CD4-positive, alpha-beta T cell treated with Interleukin-15 for 4 hours (primary cell): ENCODE measurements around the gene TEX14.

ENCODE experiments used
- DNase-seq: peaks from one replicate; pipeline ENCODE4 v3.0.0-alpha.2; 2020; ENCODE audit warnings: low spot score

TEX14 gene, protein sequence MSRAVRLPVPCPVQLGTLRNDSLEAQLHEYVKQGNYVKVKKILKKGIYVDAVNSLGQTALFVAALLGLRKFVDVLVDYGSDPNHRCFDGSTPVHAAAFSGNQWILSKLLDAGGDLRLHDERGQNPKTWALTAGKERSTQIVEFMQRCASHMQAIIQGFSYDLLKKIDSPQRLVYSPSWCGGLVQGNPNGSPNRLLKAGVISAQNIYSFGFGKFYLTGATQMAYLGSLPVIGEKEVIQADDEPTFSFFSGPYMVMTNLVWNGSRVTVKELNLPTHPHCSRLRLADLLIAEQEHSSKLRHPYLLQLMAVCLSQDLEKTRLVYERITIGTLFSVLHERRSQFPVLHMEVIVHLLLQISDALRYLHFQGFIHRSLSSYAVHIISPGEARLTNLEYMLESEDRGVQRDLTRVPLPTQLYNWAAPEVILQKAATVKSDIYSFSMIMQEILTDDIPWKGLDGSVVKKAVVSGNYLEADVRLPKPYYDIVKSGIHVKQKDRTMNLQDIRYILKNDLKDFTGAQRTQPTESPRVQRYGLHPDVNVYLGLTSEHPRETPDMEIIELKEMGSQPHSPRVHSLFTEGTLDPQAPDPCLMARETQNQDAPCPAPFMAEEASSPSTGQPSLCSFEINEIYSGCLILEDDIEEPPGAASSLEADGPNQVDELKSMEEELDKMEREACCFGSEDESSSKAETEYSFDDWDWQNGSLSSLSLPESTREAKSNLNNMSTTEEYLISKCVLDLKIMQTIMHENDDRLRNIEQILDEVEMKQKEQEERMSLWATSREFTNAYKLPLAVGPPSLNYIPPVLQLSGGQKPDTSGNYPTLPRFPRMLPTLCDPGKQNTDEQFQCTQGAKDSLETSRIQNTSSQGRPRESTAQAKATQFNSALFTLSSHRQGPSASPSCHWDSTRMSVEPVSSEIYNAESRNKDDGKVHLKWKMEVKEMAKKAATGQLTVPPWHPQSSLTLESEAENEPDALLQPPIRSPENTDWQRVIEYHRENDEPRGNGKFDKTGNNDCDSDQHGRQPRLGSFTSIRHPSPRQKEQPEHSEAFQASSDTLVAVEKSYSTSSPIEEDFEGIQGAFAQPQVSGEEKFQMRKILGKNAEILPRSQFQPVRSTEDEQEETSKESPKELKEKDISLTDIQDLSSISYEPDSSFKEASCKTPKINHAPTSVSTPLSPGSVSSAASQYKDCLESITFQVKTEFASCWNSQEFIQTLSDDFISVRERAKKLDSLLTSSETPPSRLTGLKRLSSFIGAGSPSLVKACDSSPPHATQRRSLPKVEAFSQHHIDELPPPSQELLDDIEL (N-terminal part only)

DNA sequence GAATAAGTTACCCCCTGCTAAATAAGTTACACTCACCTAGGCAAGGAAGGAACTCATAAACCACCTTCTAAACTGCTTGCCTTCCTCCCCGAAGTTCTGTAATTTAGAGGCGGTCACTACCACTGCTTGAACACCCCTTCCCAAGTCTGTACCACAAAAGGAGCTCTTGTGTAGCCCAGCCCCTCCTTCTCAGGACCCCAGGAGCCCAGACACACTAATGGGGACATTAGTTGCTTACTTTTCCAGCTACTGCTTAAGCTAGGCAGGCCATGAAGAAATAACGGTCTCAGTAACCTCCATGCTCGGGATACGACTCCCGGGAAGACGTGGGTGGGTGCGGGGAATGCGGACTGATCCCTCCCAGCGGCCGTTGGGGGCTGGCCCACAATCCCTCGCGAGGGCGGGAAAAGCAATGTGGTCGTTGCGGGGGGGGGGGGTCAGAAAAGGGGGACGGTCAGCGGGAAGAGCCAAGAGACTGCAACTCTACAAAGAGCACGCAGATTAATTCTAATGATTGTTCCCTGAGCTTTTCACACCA, at the start of gene TEX14:
Gene TEX14 (minus strand): TSS at position 345 of the 538 bp plus-strand sequence. CDS start 40,044 bp downstream, outside the sequence.
- no peak for DNase-seq

DNA sequence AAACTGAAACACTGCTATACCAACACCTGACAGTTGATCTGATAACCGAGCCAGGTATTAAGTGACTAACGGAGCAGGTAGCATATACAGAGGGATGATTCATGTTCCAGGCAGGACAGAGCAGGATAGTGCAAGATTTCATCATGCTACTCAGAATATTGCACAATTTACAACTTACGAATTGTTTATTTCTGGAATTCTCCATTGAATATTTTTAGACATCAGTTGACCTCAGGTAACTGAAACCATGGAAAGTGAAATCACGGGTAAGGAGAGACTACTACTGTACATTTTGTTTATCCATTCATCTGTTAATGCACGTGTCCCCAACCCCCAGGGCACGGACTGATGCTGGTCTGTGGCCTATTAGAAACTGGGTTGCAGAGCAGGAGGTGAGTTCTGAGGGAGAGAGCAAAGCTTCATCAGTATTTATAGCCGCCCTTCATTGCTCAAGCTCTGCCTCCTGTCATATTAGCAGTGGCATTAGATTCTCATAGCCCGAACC, 49.3 kb upstream of the TEX14 start:
- no peak for DNase-seq

DNA sequence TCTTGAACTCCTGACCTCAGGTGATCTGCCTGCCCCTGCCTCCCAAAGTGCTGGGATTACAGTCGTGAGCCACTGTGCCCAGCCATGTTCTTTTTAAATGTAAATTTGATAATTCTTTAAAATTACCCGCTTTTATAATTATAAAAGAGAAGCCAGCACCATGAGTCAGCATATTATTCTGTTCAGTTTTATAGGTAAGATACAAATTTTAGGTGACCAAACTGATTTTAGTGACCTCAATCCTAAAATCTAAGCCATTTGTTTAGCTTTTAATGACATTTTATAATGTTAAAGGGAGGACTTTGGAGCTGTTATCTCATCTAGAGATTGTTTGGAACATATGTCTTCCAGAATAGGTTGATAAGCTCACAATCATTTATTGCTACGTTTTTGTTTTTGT, 43.0 kb upstream of the TEX14 start:
- no peak for DNase-seq

DNA sequence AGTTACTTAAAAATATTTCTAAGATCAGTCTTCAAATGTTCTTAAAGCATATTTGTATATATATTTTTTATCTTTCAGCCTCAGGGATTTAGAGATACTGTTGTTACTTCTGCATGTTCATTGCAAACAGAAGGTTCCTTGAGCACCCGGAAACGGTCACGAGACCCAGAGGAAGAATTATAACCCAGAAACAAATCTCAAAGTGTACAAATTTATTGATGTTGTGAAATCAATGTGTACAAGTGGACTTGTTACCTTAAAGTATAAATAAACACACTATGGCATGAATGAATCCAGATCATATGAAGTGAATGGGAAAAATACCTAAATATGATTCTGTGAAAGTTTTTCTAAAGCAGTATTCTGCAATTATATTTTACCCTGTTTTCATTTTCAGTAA, 42.2 kb upstream of the TEX14 start:
- DNase-seq: no peak

DNA sequence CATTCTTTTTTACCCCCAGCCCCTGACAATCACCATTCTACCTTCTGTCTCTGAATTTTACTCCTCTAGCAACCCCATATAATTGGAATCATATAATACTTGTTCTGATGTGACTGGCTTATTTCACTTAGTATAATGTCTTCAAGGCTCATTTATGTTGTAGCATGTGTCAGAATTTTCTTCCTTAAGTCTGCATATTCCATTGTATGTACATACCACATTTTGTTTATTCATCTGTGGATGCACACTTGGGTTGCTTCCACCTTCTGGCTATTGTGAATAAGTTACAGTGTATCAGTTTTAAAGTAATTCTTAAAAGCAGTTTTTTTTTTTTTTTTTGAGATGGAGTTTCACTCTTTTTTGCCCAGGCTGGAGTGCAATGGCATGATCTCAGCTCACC, 39.1 kb upstream of the TEX14 start:
- DNase-seq: no peak

DNA sequence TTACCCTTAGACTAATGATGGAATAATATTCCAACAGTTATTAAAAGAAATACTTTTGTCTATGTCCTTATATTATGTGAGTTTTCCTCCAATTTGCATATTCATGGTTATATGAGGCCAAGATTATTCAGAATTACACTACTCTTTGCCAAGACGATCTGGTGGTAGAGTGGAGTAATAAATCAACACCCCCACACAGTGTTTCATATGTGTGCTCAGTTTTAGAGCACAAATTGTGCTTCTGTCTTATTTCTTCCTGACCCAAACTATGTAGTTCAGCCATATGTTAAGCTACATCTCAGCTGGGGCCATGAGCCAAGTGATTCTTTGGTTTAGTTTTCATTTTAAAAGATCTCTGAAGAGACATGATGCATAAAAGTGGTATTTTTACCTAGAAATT, 37.0 kb upstream of the TEX14 start:
- DNase-seq: no peak

DNA sequence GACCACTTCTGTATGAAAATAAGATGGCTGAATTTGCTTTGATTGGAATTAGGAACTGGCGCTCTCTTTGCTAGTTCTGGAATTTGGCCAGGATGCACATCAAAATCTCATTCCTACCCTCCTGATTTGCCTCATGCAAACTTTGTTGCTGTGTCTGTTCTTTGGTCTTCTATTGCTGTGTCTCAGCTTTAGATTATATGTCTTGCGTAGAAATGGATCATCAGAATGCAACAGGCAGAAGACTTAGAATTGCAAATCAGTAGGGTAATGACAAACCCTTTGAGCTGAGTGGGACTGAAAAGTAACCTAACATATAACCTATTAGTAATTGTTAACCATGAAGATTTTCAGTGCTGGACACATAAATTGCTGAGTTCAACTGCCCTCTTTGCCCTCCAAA, 30.9 kb upstream of the TEX14 start:
- no peak for DNase-seq

DNA sequence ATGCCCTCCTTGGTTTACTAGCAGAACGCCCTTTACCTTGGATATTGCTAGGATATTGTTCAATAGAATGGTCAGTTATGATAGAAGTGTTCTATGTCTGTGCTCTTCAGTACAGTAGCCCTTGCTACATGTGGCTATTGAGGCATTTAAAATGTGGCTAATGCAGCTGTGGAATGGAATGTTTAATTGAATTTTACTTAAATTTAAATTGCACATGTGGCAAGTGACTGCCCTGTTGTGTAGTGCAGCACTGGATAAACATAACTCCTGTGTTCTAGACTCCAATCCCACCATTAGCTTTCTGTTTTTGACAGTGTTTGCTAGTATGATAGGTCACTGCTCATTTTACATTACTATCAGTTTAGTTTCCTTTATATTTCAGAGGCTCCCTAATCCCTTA, 30.4 kb upstream of the TEX14 start:
- DNase-seq: no peak

DNA sequence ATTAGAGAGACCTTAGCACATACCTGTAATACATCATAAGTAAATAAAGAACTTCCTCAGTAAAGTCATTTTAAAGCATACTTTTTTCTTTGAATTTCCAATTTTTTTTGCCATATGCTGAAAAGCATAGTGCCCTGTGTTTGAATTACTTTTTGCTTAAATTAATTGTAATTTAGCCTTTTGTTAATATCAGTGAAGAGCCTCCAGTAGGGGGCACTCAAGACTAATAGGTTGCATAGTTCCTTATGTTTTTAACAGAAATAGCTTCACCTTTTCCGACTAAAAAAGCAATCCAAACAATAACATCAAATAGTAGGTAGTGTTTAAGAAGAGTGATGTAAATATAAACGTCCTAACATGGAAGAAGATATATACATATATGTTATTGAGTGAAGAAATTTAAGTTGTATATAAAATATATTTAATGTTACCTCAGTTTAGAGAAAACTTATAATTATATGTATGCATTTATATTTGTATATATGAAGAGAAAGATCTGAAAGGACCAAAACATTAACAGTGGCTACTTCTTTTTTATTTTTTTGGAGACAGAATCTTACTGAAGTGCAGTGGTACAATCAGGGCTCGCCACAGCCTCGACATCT, 19.2 kb upstream of the TEX14 start:
- DNase-seq: peak; percentile 53

DNA sequence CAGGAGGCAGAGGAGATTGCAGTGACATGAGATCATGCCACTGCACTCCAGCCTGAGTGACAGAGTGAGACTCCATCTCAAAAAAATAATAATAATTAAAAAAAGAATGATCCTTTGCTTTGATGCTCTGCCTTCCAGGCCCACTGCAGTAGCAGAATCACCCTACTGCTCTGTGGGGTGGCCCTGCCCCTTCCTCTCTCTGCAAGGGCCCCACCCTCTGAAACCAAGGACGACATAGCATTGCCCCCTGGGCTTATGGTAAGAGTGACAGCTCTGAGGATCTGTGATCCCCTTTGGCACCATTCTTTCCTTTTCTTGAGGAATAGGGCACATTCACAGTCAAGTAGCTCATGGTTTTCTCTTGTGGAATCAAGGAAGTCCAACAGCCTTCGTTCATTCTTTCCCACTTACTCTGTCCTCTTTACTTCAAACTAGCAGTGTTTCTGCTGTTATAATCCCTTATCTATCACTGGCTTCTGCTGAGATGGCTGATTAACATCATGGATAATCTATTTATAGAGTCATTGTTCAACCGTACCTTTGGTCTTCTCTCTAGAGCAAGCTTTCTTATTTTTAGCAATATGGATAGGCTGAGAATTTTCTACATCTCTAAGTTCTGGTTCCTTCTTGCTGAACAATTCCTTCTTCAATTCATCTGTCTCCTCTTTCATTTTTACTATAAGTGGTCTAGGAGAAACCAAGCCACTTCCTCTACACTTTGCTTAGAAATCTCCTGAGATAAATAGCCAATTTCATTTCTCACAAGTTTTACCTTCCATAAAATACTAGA, 14.7 kb upstream of the TEX14 start:
- DNase-seq: no peak

DNA sequence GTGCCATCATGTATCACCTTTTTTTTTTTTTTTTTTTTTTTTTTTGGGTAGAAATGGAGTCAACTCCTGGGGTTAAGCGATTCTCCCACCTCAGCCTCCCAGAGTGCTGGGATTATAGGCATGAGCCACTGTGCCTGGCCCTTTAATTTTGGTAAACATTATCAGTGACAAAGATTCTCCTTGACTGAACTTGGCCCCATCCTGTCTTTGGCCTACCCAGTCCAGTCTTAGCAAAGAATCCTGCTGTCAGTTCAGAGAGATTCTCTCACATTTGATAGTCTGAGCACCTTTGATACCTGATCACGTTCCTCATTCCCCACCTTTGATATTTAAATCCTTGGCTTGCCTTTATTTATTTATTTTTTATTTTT, 12.1 kb upstream of the TEX14 start:
- DNase-seq: no peak

DNA sequence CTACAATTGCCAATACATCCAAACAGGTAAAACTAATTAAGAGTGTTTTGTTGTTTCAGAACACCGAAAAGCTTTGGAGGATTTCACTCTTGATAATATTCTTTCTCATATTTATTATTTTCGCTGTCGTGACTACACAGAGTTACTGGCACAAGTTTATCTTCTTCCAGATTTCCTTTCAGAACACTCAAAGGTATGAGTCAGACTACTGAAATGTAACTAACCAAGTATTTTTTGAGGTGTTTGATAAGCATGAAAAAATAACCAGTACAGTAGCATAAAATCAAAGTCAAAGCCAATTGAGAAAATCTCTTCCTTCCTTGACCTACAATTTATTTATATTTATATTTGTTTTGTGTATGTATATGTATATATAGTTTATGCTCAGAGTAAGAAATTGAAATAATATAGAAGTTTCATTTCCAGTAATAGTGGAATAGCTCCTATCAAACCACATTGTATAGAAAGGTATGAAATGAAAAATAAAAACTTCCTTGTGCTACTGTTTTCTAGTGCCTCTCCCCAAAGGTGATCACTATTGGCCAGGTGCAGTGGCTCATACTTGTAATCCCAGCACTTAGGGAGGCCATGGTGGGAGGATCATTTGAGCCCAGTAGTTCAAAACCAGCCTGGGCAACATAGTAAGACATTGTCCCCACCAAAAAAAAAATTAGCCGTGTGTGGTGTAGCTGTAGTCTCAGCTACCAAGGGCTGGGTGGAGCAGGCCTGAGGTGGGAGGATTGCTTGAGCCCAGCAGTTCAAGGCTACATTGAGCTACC, 11.5 kb upstream of the TEX14 start:
- no peak for DNase-seq

DNA sequence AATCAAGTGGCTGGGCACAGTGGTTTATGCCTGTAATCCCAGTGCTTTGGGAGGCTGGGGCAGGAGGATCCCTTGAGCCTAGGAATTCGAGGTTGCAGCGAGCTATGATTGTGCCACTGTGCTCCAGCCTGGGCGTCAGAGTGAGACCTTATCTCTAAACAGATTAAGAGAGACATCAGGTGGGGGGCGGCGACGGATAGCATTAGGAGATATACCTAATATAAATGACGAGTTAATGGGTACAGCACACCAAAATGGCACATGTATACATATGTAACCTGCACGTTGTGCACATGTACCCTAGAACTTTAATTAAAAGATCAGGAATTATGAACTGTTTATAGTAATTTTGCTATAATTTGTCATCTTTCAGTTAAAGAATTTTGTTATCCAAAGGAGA, 10.9 kb upstream of the TEX14 start:
- DNase-seq: no peak

DNA sequence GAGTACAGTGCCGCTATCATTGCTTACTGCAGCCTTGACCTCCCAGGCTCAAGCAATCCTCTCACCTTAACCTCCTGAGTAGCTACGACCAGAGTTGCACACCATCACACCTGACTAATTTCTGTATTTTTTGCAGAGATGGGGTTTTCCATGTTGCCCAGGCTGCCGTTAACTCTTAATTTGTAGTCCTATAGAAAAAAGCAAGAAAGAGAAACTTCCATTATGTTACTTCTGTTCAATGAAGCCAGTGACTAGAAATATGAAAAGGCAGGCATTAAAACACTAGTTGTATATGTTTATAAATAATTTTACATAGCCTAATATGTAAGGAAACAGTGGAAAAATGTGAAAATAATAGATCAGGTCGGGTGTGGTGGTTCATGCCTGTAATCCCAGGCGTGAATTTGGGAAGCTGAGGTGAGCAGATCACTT, 10.2 kb upstream of the TEX14 start:
- DNase-seq: no peak

DNA sequence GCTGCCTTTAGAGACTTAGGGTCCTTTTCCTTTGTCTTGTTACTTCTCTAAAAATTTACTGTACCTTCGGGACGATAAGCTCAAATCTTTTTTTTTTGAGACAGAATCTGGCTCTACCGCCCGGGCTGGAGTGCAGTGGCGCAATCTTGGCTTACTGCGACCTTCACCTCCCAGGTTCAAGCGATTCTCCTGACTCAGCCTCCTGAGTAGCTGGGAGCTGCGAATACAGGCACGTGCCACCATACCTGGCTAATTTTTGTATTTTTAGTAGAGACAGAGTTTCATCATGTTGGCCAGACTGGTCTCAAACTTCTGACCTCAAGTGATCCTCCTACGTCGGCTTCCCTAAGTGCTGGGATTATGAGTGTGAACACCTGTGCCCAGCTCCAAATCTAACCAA, 7.9 kb upstream of the TEX14 start:
- DNase-seq: no peak

DNA sequence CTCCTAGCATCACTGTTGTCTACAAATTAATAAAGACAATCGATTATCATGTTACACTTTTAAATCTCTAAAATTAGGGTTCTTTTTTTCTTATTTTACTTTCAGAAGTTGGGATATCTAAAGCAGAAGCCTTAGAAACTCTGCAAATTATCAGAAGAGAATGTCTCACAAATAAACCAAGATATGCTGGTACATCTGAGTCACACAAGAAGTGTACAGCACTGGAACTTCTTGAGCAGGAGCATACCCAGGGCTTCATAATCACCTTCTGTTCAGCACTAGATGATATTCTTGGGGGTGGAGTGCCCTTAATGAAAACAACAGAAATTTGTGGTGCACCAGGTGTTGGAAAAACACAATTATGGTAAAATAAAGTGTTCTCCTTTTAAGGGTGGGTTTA, 3.0 kb upstream of the TEX14 start:
- no peak for DNase-seq

DNA sequence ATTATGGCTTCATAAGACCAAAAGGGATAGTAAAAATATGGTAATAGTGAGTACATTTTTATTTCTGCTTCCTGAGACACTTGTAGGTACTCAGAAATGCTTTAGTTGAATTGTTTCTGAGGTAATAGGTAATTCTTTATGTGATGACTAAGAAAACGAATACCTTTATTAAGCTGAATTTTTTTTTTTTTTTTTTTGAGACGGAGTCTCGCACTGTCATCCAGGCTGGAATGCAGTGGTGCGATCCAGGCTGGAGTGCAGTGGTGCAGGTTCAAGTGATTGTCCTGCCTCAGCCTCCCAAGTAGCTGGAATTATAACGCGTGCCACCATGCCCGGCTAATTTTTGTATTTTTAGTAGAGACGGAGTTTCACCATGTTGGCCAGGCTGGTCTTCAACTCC, 2.5 kb upstream of the TEX14 start:
- no peak for DNase-seq

DNA sequence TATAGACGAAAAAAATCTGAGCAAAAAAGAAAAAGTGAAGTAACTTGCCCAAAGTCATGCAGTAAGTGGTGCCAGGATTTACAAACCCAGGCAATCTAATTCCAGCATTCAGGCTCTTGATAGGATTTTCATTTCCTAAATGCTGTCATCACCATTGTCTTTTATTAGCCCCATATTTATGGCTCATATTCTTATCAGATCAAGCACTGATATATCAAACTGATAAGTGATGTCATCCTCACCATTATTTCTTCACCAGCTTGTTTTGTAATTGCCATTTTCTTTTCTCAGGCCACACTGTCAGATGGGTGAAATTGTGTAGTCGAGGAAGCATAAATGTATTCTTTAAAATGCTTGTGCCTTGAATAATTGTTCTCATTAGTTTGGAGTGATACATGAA, 1.9 kb upstream of the TEX14 start:
- no peak for DNase-seq

DNA sequence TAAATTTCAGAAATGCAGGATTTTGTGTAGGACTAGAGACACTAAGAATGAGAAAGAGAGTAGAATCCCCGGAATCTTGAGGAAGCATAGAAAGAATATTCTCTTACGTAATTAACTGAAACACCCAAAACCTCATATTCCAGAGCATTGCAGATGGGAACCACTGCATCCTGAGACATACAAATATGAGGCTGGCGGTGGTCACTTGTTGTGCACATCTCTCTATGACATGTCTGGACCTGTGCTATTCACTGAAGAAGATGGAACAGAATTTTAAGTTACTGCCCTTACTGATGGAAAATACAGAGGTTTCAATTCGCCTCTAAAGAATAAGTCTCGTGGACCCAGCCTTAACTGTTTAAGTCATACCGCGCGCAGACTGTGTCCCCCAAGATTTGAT, 1.4 kb upstream of the TEX14 start:
- DNase-seq: no peak
